ENCODE measurements around the gene VAV2.
A peak's percentile ranks its signal among the peaks of the same experiment; 100 is the strongest.

The VAV2 gene

DNA sequence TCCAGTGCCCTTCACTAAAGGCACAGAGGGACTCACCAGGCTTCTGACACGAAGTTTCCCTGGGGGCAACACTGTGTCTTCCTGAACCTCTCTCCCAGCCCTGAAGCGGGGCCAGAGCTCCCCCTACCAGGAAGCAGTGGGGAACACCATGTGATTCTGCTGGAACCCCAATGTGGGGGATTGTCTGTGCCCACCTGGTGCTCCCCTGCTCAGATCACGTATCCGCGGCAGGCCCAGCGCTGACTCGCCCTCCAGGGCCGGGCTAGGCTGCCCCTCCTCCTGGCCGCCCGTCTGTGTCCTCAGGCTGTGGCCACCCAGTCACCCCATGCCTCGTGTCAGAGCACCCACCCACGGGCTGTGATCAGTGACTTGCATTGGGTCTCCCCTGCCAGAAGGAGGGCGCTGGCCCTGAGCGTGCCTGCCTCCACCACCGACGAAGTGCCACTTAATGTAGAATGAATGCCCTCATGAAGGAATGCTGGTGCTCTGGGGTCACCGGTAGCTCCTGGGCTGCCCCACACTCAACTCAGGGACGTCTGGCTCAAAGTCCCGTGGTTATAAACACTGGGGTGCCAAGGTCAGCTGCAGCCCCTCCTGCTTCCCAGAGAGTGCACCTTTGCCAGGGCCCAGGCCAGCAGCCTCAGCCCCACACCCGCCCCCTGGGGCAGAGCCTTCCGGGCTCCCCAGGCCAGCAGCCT, 276.1 kb downstream of the VAV2 start:
- DNase-seq: peak in 8 of 58 donors; percentile 7 to 41 (median 30)

DNA sequence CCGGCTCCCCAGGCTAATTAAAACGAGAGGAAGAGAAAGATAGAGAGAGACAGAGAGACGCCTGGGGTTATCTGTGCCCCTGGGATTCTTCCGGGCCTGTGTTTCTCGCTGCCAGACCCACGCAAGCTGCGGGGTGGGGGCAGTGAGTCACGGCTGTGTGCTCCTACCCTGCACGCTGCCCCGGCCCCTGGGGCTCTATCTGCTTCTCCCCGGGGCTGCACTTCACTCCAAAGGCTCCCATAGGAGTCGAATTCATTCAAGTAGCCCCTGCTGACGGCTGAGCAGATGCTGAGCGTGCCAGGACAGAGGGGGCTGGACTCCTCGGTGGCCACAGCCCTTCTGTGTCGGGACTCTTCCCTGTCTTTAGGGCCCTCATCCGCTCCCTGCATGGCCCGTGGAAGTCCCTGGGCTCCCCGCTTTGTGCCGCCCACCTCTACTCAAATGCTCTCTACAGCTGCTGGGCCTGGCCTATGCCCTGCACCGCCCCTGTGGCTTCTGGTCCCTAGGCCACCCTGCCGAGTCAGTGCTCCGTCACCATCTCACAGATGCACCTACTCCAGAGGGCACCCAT, 276.7 kb downstream of the VAV2 start:
- no peak for DNase-seq

DNA sequence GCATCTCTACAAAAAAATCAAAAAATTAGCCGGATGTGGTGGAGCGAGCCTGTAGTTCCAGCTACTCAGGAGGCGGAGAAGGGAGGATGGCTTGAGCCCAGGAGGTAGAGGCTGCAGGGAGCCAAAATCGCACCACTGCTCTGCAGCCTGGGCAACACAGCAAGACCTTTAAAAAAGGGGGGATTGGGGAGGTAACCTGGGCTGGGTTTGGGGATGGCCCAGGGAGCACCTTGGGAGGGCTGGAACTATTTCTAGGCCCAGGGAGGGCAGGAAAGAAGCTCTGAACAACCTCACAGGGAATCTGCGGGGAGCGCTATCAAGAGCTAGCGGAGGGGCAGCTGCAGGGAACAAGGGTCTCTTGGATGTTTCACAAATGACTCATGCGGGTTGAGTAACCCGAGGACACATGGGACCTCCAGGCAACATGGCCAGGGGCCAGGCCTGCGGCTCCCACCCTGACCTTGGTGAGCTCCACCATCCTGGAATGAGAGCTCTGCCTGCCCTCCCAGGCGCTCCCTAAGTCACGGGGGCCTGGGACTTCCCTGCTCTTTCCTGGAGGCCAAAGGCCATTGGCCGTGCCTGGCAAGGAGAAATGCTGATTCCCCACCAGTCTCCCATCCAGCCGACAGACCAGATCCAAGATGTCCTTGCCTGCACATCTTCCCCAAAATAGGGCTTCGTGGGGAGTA, 277.4 kb downstream of the VAV2 start:
- DNase-seq: no peak

DNA sequence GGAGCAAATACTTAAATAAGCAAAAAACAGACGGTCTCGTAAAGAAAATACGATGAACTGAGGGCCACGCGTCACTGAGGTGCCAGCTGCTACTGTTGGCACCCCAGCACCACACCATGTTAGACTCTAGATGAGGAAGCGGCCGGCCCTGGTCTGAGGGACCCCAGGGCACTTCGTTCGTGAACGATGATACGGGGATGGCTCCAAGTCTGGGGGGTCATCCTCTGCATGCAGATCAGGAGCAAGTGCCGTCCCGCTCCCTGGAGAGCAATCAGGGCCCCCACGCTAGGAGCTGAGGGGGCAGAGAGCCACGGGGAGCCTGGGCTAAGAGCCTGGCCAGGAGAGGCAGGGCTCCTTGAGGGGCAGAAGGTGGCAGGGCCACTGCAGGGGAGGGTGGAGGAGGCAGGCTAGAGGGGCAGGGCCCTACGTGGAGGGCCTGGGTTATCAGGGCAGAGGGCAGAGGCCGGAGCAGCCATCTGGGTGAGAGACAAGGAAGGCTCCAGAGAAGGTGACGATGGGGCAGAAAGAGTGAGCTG, 278.1 kb downstream of the VAV2 start:
- no peak for DNase-seq

DNA sequence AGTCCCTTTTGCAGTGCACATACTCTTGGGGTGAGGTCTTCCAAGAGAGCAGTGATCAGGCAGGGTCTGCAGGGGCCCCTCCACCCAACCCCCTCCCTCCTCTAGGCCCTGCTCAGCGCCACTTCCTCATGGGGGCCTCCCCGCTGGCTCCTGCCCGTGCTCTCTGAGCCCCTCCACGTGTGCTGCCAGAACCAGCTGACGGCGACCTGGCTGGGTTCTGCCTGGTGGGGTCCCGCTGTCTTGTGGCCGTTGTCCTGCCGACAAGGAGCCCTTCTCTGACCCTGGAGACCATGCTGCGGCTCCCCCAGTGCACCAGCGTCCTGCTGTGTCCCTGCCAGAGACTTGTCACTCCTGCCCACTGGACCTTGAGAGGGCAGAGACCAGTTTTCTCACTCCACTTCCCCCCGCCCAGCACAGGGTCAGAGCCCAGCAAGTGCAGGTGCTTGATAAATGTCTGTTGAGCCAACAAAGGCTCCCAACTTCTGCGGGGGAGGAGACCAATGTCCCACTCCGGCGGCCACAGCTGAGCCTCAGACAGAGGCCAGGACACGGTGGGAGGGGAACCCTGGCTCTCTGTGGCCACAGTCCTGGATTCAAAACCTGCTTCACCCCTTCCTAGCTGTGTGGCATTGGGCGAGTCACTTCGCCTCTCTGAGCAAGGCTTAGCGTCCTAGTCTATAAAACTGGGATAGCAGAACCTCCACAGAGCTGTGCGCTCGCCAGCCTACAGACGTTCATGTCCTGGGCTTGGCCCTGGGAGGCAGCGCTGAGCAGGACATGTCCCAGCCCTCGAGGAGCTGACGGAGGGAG, 278.8 kb downstream of the VAV2 start:
- no peak for DNase-seq

DNA sequence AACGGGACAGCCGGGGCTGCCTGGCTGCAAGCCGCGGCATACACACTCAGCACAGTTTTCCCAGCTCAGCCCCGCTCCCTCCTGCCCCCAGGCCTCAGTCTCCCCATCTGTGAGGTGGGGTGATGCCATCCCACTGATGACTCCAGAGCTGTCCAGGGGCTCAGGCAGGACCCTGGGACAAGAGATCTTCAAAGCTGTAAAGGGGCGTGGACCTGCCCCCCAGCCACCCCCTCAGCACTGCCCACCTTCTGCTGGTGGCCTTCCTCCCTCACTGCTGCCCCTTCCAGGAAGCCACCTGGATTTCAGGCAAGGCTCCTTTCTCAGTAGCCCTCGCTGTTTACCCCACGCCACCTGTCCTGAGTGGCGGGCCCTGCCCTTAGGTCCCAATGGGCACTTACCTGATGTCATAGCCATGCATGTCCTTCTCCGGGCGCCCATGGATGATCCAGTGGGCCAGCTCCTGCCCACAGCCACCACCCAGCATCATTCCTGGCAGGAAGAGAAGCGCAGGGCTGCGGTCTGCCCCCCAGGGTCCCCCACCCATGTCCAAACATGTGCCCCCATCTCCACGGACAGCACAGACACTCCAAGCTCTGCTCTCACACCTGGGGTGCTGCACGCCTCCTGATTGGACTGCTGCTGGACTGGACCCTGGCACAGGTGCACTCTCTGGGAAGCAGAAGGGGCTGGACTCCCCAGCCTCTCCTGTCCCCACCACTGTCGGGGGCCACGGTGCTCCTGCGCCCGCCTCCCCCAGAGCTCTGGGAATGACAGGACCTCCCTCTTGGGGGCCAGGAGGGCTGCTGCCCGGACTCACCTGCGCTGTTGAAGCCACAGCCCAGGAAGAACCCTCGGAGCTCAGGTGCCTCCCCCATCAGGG, 279.7 kb downstream of the VAV2 start:
- no peak for DNase-seq
